OCI-LY7 (cell line): ENCODE results near the gene HPN. TPM values are rescaled to one million over a fixed set of nuclear protein-coding genes. Genes with fewer than 3 reads are reported as not detected.
A peak's percentile ranks its signal among the peaks of the same experiment; 100 is the strongest.

Experiments used
- BruUV-seq: library from RNA; stranded (reverse); fragments of 400-500 nt; replicated peaks from 2 replicates; lab custom pipeline; 2021; lab: Mats Ljungman, UMichigan
- CTCF ChIA-PET: fragments of 300-600 bp; sonication (Branson Sonifier 250); formaldehyde crosslinking; loops from one replicate; lab custom pipeline; 2022; ENCODE audit warnings: antibody characterized with exemption; ENCODE audit not compliant: unreplicated experiment; lab: Charles Lee
- POLR2A ChIA-PET: fragments of 300-600 bp; sonication (Branson Sonifier 250); formaldehyde crosslinking; loops from one replicate; lab custom pipeline; 2022; ENCODE audit warnings: antibody characterized with exemption; lab: Charles Lee
- DNase-seq: peaks from one replicate; pipeline ENCODE4 v3.0.0-alpha.2; 2015; ENCODE audit warnings: low spot score
- H2AFZ ChIP-seq: fragments of 200-600 bp; sonication (generic), shearing (Covaris generic); 2 replicates; pipeline ENCODE4 v1.6.1; 2014; ENCODE audit warnings: mild to moderate bottlenecking, antibody characterized with exemption, low read length, moderate library complexity
- H3K27ac ChIP-seq: fragments of 200-600 bp; sonication (generic); 2 replicates; pipeline ENCODE4 v1.5.1; 2014; ENCODE audit warnings: mixed run types, low read depth, mild to moderate bottlenecking, moderate library complexity, low read length, inconsistent platforms; ENCODE audit not compliant: poor library complexity, severe bottlenecking
- H3K36me3 ChIP-seq: fragments of 200-600 bp; sonication (generic); 2 replicates; pipeline ENCODE4 v1.6.1; 2014; ENCODE audit warnings: mild to moderate bottlenecking, antibody characterized with exemption, low read length, moderate library complexity, mixed read lengths; ENCODE audit not compliant: insufficient read depth
- H3K4me1 ChIP-seq: fragments of 200-600 bp; sonication (generic); 2 replicates; pipeline ENCODE4 v1.5.1; 2014; ENCODE audit warnings: mild to moderate bottlenecking, low read length; ENCODE audit not compliant: insufficient read depth, poor library complexity, severe bottlenecking
- H3K4me2 ChIP-seq: fragments of 200-600 bp; sonication (generic); 2 replicates; pipeline ENCODE4 v1.6.1; 2014; ENCODE audit warnings: mild to moderate bottlenecking, low read length
- H3K4me3 ChIP-seq: fragments of 200-600 bp; sonication (generic); 2 replicates; pipeline ENCODE4 v1.5.1; 2014; ENCODE audit warnings: mild to moderate bottlenecking, low read depth, low read length; ENCODE audit not compliant: poor library complexity, severe bottlenecking
- H3K79me2 ChIP-seq: fragments of 200-600 bp; sonication (generic); 2 replicates; pipeline ENCODE4 v1.6.1; 2016; ENCODE audit warnings: low read depth, mild to moderate bottlenecking, low read length, moderate library complexity, mixed read lengths; ENCODE audit not compliant: insufficient read depth
- H3K9me2 ChIP-seq: fragments of 200-600 bp; sonication (generic); 2 replicates; pipeline ENCODE4 v1.6.1; 2016; ENCODE audit warnings: mild to moderate bottlenecking, low read length, mixed read lengths; ENCODE audit not compliant: insufficient read depth
- H3K9me3 ChIP-seq: fragments of 200-600 bp; sonication (generic); 2 replicates; pipeline ENCODE4 v1.6.1; 2014; ENCODE audit warnings: mild to moderate bottlenecking, mixed run types, low read length, mixed read lengths
- H4K20me1 ChIP-seq: fragments of 200-600 bp; sonication (generic); 2 replicates; pipeline ENCODE4 v1.6.1; 2014; ENCODE audit warnings: mild to moderate bottlenecking, antibody characterized with exemption, low read length, moderate library complexity, mixed read lengths; ENCODE audit not compliant: insufficient read depth
- CTCF ChIP-seq: fragments of 200-600 bp; sonication (generic); conservative IDR thresholded peaks from 2 replicates; pipeline ENCODE4 v1.5.1; 2014; ENCODE audit warnings: mild to moderate bottlenecking, antibody characterized with exemption, low read length, moderate library complexity, mixed read lengths
- EZH2phosphoT487 ChIP-seq: fragments of 200-600 bp; sonication (generic); IDR thresholded peaks from 2 replicates; pipeline ENCODE4 v1.6.1; 2018; ENCODE audit warnings: low read depth, borderline replicate concordance, mild to moderate bottlenecking, mixed run types, antibody characterized with exemption, low read length, moderate library complexity, mixed read lengths
- intact Hi-C: fragments of 100-400 bp; cut with micrococcal nuclease; formaldehyde crosslinking; loops from one replicate; pipeline ENCODE4 v1.10.0; 2022; ENCODE audit not compliant: unreplicated experiment
- total RNA-seq, 2 experiments: library from RNA; depleted of rRNA in 1 of 2; stranded (reverse); fragments of >200 nt in 1 of 2; shearing (Covaris generic) in 1 of 2; gene quantifications; 2 replicates each; pipeline ENCODE4 v1.2.3, GENCODE V29; 2014 to 2022

Gene HPN
- total RNA-seq, 2 experiments from 2014 or later = 0.17 to 0.19 TPM

DNA sequence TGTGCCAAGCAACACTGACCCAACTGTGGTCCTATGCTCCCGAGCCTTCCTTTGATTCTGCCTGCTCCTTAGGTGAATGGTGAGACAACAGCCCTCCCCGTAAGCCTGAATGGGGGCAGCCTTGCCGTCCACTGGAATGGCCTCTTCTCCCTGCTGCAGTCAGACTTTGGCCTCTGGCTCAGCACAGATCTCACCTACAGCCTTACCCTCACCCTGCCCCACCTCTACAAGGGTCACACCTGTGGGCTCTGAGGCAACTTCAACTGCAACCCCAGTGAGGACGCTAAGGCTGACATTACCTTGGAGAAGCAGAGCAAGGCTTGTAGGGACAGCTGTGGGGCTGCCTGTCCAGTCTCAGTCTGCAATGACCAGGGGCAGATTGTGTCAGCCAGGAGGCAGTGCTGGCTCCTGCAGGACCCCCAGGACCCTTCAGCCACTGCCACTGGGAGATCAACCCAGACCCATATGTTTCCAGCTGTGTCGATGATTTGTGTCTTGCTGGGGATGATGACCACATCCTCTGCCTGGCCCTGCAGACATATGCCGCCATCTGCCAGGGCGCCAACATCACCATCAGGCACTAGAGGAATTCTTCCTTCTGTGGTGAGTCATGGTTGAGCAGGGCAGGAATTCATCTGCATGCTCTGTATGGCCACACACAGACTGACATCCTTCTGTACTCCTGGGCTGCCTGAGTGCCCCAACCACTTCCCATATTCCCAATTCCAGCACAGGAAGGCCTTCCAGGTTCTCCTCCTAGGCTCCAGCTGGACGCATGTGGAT lies 46.8 kb downstream of the HPN start:
- CTCF ChIA-PET = interaction anchor here (1.0 kb wide), 1 partner anchor 21 kb away, joined by 4 read pairs; no protein-coding TSS in a partner anchor
- peak overlapping the region; percentile 89; the same call in 1 of the 2 replicates for H2AFZ ChIP-seq

DNA sequence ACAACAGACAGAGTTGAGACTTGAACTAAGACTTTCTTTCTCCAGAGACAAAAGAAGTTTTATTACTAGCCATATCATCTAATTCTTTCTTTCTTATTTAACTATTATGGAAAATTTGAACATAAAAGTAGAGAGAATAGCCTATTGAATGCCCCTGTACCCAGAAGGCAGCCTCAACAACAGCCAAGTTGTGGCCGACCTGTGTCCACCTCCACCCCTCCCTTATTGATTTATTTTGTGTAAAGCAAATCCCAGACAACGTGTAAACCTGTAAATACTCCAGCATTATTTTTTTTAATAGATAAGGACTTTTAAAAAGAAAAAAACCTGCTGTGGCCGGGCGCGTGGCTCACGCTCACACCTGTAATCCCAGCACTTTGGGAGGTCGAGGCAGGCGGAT lies 48.0 kb downstream of the HPN start:
- Histone ChIP-seq H3K4me2 (no peak overlapping the region), H3K9me2 (no peaks in the 10 kb centered on the region), H3K4me1 (peaks cover 67% of the 10 kb centered on the region), H3K9me3 (no peaks in the 10 kb centered on the region), H3K4me3 (no peak overlapping the region), H2AFZ (peak overlapping the region; percentile 89; the same call in 1 of the 2 replicates), H3K79me2 (no peaks in the 10 kb centered on the region), H4K20me1 (no peaks in the 10 kb centered on the region), H3K36me3 (no peaks in the 10 kb centered on the region), H3K27ac (peak overlapping the region; percentile 99)
- POLR2A ChIA-PET = interaction anchor here (0.6 to 1.6 kb wide), 4 partner anchors 9 to 241 kb away, joined by 3 to 13 read pairs (median 5); no protein-coding TSS in a partner anchor
- BruUV-seq = no TSS peak
- CTCF ChIA-PET = interaction anchor here (0.6 to 2.7 kb wide), 4 partner anchors 20 to 34 kb away, joined by 3 to 19 read pairs (median 8); no protein-coding TSS in a partner anchor
- DNase-seq = no peak
- TF ChIP-seq EZH2phosphoT487 (no peak), CTCF (no peak)
- intact Hi-C loops = no loop called here

More for the DNA sequence above, 46.8 kb downstream of the HPN start:
- no peaks in the 10 kb centered on the region for H3K36me3 ChIP-seq
- H4K20me1 ChIP-seq = no peaks in the 10 kb centered on the region
- H3K4me1 ChIP-seq = peaks cover 79% of the 10 kb centered on the region
- H3K9me3 ChIP-seq = no peaks in the 10 kb centered on the region
- H3K9me2 ChIP-seq = no peaks in the 10 kb centered on the region
- peak overlapping the region; percentile 99 for H3K27ac ChIP-seq
- DNase-seq = peak; percentile 21
- no peaks in the 10 kb centered on the region for H3K79me2 ChIP-seq
- intact Hi-C loops = no loop called here
- BruUV-seq = no TSS peak
- no peak for TF ChIP-seq CTCF
- H3K4me3 ChIP-seq = no peak overlapping the region
- peak overlapping the region; percentile 77 for H3K4me2 ChIP-seq
- POLR2A ChIA-PET = interaction anchor here (0.8 to 1.1 kb wide), 2 partner anchors 18 to 22 kb away, joined by 5 read pairs; no protein-coding TSS in a partner anchor
